Uterus (tissue), 4 donors: ENCODE measurements around the gene CMTR1. TPM values are rescaled to one million over a fixed set of nuclear protein-coding genes. Genes with fewer than 3 reads are reported as not detected.

Experiments used
- DNase-seq, 2 donors: peaks; one replicate each; pipeline ENCODE4 v3.0.0-alpha.2; 2019 to 2020
- H3K27ac ChIP-seq, 2 donors: fragments of 200-600 bp; sonication (generic); 1 replicate in 1 of 2; 2 replicates in 1 of 2; pipeline ENCODE4 v1.5.1; 2016 to 2018
- H3K27me3 ChIP-seq, 2 donors: fragments of 200-600 bp; sonication (generic); one replicate each; pipeline ENCODE4 v1.5.1; 2018 to 2019; ENCODE audit warnings: control low read depth in 1 of 2
- H3K36me3 ChIP-seq, 2 donors: fragments of 200-600 bp; sonication (generic); one replicate each; pipeline ENCODE4 v1.5.1; 2019; ENCODE audit warnings: control low read depth in 1 of 2
- H3K4me1 ChIP-seq, 2 donors: fragments of 200-600 bp; sonication (generic); one replicate each; pipeline ENCODE4 v1.5.1; 2018 to 2019; ENCODE audit warnings: control low read depth in 1 of 2
- H3K4me3 ChIP-seq, 2 donors: fragments of 200-600 bp; sonication (generic); 1 replicate in 1 of 2; 2 replicates in 1 of 2; pipeline ENCODE4 v1.5.1; 2018 to 2019; ENCODE audit warnings: mild to moderate bottlenecking in 1 of 2
- H3K9me3 ChIP-seq, 2 donors: fragments of 200-600 bp; sonication (generic); one replicate each; pipeline ENCODE4 v1.5.1; 2019; ENCODE audit warnings: control low read depth in 1 of 2
- POLR2A ChIP-seq, 2 donors: fragments of 450-650 bp; IDR thresholded peaks; one replicate each; pipeline ENCODE4 v1.6.1; 2016; ENCODE audit warnings: antibody characterized with exemption in 2 of 2, mild to moderate bottlenecking in 1 of 2, moderate library complexity in 1 of 2
- intact Hi-C: fragments of 100-400 bp; cut with DNase I; formaldehyde crosslinking; loops from one replicate; pipeline ENCODE4 v1.15.1; 2023; ENCODE audit warnings: low total_unique reads
- total RNA-seq, 4 donors: library from RNA; depleted of rRNA in 3 of 4; stranded (reverse); fragments of >200 nt in 3 of 4; gene quantifications; one replicate each; pipeline versions ENCODE4 v1.1.0 to v1.2.4, GENCODE V29; 2014 to 2023
- TF ChIP-seq, protein P1 (sequence below), 4 experiments: fragments of 200-600 bp in 2 of 4; fragments of 450-650 bp in 2 of 4; sonication (generic) in 2 of 4; IDR thresholded peaks; one replicate each; pipeline ENCODE4 v1.5.1; 2016 to 2019; ENCODE audit warnings: antibody characterized with exemption in 4 of 4, mild to moderate bottlenecking in 2 of 4, moderate library complexity in 1 of 4
- donor health status: DM: yes; HTN: yes; CAD: no.

CMTR1 gene
- total RNA-seq, 4 donors from 2014 or later: 5.9 to 54.9 (median 31.0) TPM

DNA sequence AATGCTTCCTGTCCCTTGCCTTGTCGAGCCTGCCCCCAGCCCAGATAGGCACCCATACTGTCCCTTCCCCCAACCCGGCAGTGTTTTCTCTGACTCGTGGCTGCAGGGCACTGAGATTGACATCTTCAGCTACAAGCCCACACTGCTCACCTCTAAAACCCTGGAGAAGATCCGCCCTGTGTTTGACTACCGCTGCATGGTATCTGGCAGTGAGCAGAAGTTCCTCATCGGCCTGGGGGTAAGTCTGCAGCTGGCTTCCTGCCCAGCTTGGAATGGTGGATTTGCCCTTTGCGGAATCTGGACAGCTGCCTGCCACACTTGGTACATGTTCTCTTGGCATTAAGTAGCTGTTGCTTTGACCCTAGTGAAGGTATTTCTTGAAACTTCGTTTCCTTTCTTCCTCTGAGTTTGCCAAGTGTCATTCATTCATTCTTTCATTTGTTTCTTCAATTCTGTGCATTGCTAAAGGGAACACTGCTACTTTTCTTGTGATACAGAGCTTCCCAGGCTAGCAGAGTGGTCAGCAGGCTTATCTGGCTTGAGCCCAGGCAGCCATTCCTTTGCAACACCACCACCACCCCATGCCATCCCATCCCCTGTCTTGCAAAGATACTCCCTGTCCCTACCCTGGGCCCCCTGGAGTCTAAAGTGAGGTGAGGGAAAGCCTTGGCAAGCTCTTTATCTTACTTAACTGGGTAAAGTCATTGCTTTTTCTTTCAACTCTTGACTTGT is 40.5 kb downstream of the CMTR1 start:
- Histone ChIP-seq H3K4me1 (no peaks in the 10 kb centered on the region), H3K27me3 (no peaks in the 10 kb centered on the region), H3K36me3 (no peaks in the 10 kb centered on the region), H3K27ac (no peak overlapping the region), H3K4me3 (no peak overlapping the region), H3K9me3 (no peaks in the 10 kb centered on the region)
- no peak for DNase-seq
- intact Hi-C loops: no loop called here
- TF ChIP-seq POLR2A (IDR thresholded peaks at IDR 0.05): no peak
- TF ChIP-seq, protein P1, sequence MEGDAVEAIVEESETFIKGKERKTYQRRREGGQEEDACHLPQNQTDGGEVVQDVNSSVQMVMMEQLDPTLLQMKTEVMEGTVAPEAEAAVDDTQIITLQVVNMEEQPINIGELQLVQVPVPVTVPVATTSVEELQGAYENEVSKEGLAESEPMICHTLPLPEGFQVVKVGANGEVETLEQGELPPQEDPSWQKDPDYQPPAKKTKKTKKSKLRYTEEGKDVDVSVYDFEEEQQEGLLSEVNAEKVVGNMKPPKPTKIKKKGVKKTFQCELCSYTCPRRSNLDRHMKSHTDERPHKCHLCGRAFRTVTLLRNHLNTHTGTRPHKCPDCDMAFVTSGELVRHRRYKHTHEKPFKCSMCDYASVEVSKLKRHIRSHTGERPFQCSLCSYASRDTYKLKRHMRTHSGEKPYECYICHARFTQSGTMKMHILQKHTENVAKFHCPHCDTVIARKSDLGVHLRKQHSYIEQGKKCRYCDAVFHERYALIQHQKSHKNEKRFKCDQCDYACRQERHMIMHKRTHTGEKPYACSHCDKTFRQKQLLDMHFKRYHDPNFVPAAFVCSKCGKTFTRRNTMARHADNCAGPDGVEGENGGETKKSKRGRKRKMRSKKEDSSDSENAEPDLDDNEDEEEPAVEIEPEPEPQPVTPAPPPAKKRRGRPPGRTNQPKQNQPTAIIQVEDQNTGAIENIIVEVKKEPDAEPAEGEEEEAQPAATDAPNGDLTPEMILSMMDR (IDR thresholded peaks at IDR 0.05): no peak

DNA sequence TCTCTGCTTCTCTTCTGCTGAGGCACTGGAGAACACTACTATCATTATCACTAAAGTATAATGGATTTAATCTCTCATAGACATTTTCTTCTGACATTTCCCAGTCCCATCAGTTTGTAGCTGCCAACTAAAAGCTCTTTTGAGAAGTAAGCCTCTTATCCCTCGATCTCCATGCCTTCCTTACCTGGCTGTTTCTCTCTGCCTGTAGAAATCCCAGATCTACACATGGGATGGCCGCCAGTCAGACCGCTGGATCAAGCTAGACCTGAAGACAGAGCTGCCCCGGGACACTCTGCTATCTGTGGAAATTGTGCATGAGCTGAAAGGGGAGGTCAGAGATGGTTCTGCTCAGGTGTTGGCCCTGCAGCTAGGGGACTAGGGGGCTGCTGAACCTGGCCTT is 41.3 kb downstream of the CMTR1 start:
- no peak overlapping the region for H3K4me3 ChIP-seq
- no peak overlapping the region for H3K27ac ChIP-seq
- H3K27me3 ChIP-seq: no peaks in the 10 kb centered on the region
- no peaks in the 10 kb centered on the region for H3K9me3 ChIP-seq
- H3K36me3 ChIP-seq: no peaks in the 10 kb centered on the region
- no peaks in the 10 kb centered on the region for H3K4me1 ChIP-seq
- no peak for DNase-seq
- TF ChIP-seq POLR2A (IDR thresholded peaks at IDR 0.05): no peak
- TF ChIP-seq, protein P1 (IDR thresholded peaks at IDR 0.05): no peak
- intact Hi-C loops: no loop called here

DNA sequence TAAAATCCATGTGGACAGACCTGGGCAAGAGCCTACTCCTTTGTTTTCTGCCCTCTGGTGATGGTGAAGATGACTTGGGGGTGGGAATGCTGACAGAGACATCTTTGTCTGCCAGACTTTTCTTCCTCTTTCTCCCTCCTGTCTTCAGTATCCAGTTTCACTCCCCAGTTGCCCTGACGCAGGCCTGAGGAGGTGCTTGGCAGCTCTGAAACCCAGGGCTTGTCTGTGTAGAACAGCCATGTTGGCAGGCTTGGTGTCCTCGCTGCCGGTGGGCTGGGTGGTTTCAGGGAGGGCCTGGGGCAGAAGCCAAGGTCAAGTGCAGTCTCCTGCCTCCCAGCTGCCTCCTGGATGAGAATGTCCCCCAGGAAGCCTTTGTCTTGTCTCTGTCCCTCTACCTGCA is 44.2 kb downstream of the CMTR1 start:
- no peak overlapping the region for H3K4me3 ChIP-seq
- H3K4me1 ChIP-seq: no peaks in the 10 kb centered on the region
- H3K9me3 ChIP-seq: no peaks in the 10 kb centered on the region
- H3K27me3 ChIP-seq: no peaks in the 10 kb centered on the region
- H3K27ac ChIP-seq: no peak overlapping the region
- H3K36me3 ChIP-seq: no peaks in the 10 kb centered on the region
- no peak for DNase-seq
- intact Hi-C loops: no loop called here
- TF ChIP-seq, protein P1 (IDR thresholded peaks at IDR 0.05): no peak
- no peak for TF ChIP-seq POLR2A (IDR thresholded peaks at IDR 0.05)

DNA sequence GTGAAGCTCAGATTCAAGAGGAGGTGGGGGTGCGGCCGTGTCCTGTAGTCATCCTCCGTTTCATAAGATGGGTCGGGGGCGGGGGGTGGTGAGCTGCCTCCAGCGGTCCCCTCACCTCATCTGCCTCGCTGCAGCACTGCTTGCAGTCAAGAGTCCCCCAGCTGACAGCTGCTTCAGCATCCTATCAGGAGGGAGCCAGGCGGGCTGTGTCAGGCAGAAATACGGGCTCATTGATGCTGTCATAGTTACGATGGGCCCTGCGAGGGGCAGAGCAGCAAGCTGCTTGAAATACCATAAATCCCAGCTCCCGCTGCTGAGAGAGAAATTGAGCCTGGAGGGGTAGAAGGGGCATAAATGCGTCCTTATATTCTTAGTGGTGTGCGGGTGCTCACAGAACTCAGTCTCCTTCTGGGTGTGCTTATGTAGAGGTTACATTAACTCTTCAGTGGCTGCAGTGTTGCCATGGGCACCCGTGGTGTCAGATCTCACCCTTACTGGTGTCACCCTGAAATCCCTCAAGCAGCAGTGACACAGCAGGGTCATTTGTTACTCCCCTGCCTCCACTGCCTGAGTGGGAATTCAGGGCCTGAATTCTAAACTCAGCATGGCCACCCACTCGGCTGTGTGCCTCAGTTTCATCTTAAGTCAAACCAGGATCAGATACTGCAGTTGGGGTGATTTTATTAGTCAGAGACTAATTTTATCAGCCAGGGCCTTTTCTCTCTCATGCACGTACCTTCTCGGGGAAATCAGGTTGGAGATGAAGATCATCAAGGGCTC is 44.8 kb downstream of the CMTR1 start:
- TF ChIP-seq, protein P1 (IDR thresholded peaks at IDR 0.05): no peak
- TF ChIP-seq POLR2A (IDR thresholded peaks at IDR 0.05): no peak
- Histone ChIP-seq H3K4me3 (no peak overlapping the region), H3K27ac (no peak overlapping the region), H3K9me3 (no peaks in the 10 kb centered on the region), H3K27me3 (no peaks in the 10 kb centered on the region), H3K4me1 (no peaks in the 10 kb centered on the region), H3K36me3 (no peaks in the 10 kb centered on the region)
- no peak for DNase-seq
- intact Hi-C loops: no loop called here

DNA sequence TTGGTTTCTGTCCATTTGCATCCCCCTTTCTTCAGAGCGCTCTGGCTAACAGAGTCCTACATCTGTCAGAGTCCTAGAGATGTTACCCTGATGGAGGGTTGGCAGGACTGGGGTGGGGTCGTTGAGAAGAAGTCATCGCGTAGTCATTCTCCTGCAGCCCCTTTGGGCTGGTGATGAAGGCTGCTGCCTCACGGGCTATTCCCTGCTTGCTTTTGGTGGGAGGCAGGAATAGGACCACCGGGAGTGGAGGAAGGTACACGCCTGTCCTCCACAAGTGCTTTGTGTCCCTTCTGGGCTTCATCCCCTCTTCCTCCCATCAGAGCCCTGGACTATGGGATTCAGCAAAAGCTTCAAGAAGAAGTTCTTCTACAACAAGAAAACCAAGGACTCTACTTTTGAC is 45.8 kb downstream of the CMTR1 start:
- H3K27ac ChIP-seq: no peak overlapping the region
- no peak for DNase-seq
- TF ChIP-seq POLR2A (IDR thresholded peaks at IDR 0.05): no peak
- TF ChIP-seq, protein P1 (IDR thresholded peaks at IDR 0.05): no peak
- intact Hi-C loops: no loop called here
- no peaks in the 10 kb centered on the region for H3K9me3 ChIP-seq
- H3K4me1 ChIP-seq: no peaks in the 10 kb centered on the region
- H3K4me3 ChIP-seq: no peak overlapping the region
- no peaks in the 10 kb centered on the region for H3K36me3 ChIP-seq
- no peaks in the 10 kb centered on the region for H3K27me3 ChIP-seq
